Measurements from ENCODE around the gene RPS6KL1. TPM values are rescaled to one million over a fixed set of nuclear protein-coding genes. Genes with fewer than 3 reads are reported as not detected.

Gene RPS6KL1
- total RNA-seq, 8 experiments from 2014 or later: 1.6 to 45.1 (median 29.0) TPM

GRCh38 chr14:74904635-74905503 lies 18.2 kb downstream of the RPS6KL1 start:
- Histone ChIP-seq H3K4me1 (replicated peaks in 1 of 2) (no peaks in the 10 kb centered on the region), H3K27ac (no peak overlapping the region), H3K4me3 (no peak overlapping the region)
- in situ Hi-C loops (cut with MboI; ENCODE audit: low pct_unique_long_range_greater_than_20kb in 2 of 9, low sequenced_read_pairs in 9 of 9, unreplicated experiment in 9 of 9): loop anchor here in 3 of 9 experiments (25.0 kb wide), 1 partner anchor 182 kb away; no protein-coding TSS in a partner anchor
- WGBS, 10 experiments: 67 to 100% (median 85%) methylated on average over 1 to 4 of the region's 6 CpGs; no CpG with 5 or more reads in 3 of the 10 experiments
- ATAC-seq (replicated peaks in 6 of 8): peak in 1 of 8 experiments; percentile 4

GRCh38 chr14:74902941-74903705 lies 19.9 kb downstream of the RPS6KL1 start:
- no peak overlapping the region for H3K27ac ChIP-seq
- WGBS, 10 experiments: 14 to 90% (median 50%) methylated on average over 1 to 2 of the region's 10 CpGs; no CpG with 5 or more reads in 6 of the 10 experiments
- no peak for ATAC-seq (replicated peaks in 6 of 8)
- in situ Hi-C loops (cut with MboI; ENCODE audit: low pct_unique_long_range_greater_than_20kb in 2 of 9, low sequenced_read_pairs in 9 of 9, unreplicated experiment in 9 of 9): loop anchor here in 3 of 9 experiments (25.0 kb wide), 1 partner anchor 184 kb away; no protein-coding TSS in a partner anchor
- no peaks in the 10 kb centered on the region for H3K4me1 ChIP-seq (replicated peaks in 1 of 2)
- H3K4me3 ChIP-seq: no peak overlapping the region

- no peak for ATAC-seq (replicated peaks in 6 of 8)
- in situ Hi-C loops (cut with MboI; ENCODE audit: low pct_unique_long_range_greater_than_20kb in 2 of 9, low sequenced_read_pairs in 9 of 9, unreplicated experiment in 9 of 9): loop anchor here in 1 of 9 experiments (25.0 kb wide), 1 partner anchor 214 kb away; no protein-coding TSS in a partner anchor
- no peak overlapping the region for H3K4me3 ChIP-seq
- no peaks in the 10 kb centered on the region for H3K4me1 ChIP-seq (replicated peaks in 1 of 2)
- H3K27ac ChIP-seq: no peak overlapping the region
- 78 to 100% (median 92%) methylated on average over 1 to 5 of the region's 5 CpGs; no CpG with 5 or more reads in 4 of the 10 experiments for WGBS, 10 experiments
These were observed 24.4 kb downstream of the RPS6KL1 start for GRCh38 chr14:74898694-74899093.

GRCh38 chr14:74898083-74898482 lies 25.0 kb downstream of the RPS6KL1 start:
- no peaks in the 10 kb centered on the region for H3K4me1 ChIP-seq (replicated peaks in 1 of 2)
- ATAC-seq (replicated peaks in 6 of 8): no peak
- no peak overlapping the region for H3K4me3 ChIP-seq
- H3K27ac ChIP-seq: no peak overlapping the region
- in situ Hi-C loops (cut with MboI; ENCODE audit: low pct_unique_long_range_greater_than_20kb in 2 of 9, low sequenced_read_pairs in 9 of 9, unreplicated experiment in 9 of 9): loop anchor here in 1 of 9 experiments (25.0 kb wide), 1 partner anchor 214 kb away; no protein-coding TSS in a partner anchor
- WGBS, 10 experiments: 80 to 100% (median 100%) methylated on average over 1 to 2 of the region's 2 CpGs; no CpG with 5 or more reads in 3 of the 10 experiments

- ATAC-seq (replicated peaks in 6 of 8): no peak
- in situ Hi-C loops (cut with MboI; ENCODE audit: low pct_unique_long_range_greater_than_20kb in 2 of 9, low sequenced_read_pairs in 9 of 9, unreplicated experiment in 9 of 9): loop anchor here in 1 of 9 experiments (25.0 kb wide), 1 partner anchor 215 kb away; no protein-coding TSS in a partner anchor
These were observed 25.4 kb downstream of the RPS6KL1 start for GRCh38 chr14:74897642-74898041.

GRCh38 chr14:74896400-74896799 lies 26.7 kb downstream of the RPS6KL1 start:
- Histone ChIP-seq H3K4me3 (no peak overlapping the region), H3K4me1 (replicated peaks in 1 of 2) (no peaks in the 10 kb centered on the region), H3K27ac (no peak overlapping the region)
- WGBS, 10 experiments: 64 to 100% (median 96%) methylated on average over 1 to 3 of the region's 3 CpGs
- no peak for ATAC-seq (replicated peaks in 6 of 8)
- in situ Hi-C loops (cut with MboI; ENCODE audit: low pct_unique_long_range_greater_than_20kb in 2 of 9, low sequenced_read_pairs in 9 of 9, unreplicated experiment in 9 of 9): loop anchor here in 1 of 9 experiments (25.0 kb wide), 1 partner anchor 216 kb away; no protein-coding TSS in a partner anchor

More at GRCh38 chr14:74897642-74898041, 25.4 kb downstream of the RPS6KL1 start:
- WGBS, 10 experiments: 52 to 100% (median 97%) methylated on average over 1 to 4 of the region's 4 CpGs; no CpG with 5 or more reads in 2 of the 10 experiments
- no peaks in the 10 kb centered on the region for H3K4me1 ChIP-seq (replicated peaks in 1 of 2)
- H3K27ac ChIP-seq: no peak overlapping the region
- no peak overlapping the region for H3K4me3 ChIP-seq

- Histone ChIP-seq H3K27ac (no peak overlapping the region), H3K4me3 (no peak overlapping the region), H3K4me1 (replicated peaks in 1 of 2) (no peaks in the 10 kb centered on the region)
- in situ Hi-C loops (cut with MboI; ENCODE audit: low pct_unique_long_range_greater_than_20kb in 2 of 9, low sequenced_read_pairs in 9 of 9, unreplicated experiment in 9 of 9): loop anchor here in 1 of 9 experiments (25.0 kb wide), 1 partner anchor 219 kb away; no protein-coding TSS in a partner anchor
- peak in 1 of 8 experiments; percentile 29 for ATAC-seq (replicated peaks in 6 of 8)
- 80 to 100% (median 83%) methylated on average over 1 to 4 of the region's 4 CpGs; no CpG with 5 or more reads in 3 of the 10 experiments for WGBS, 10 experiments
These were observed 29.4 kb downstream of the RPS6KL1 start for GRCh38 chr14:74893614-74894091.

GRCh38 chr14:74892745-74893144 lies 30.3 kb downstream of the RPS6KL1 start:
- WGBS, 10 experiments: 72 to 100% (median 92%) methylated on average over 1 to 5 of the region's 5 CpGs; no CpG with 5 or more reads in 1 of the 10 experiments
- Histone ChIP-seq H3K4me3 (no peak overlapping the region), H3K27ac (no peak overlapping the region), H3K4me1 (replicated peaks in 1 of 2) (no peaks in the 10 kb centered on the region)
- no peak for ATAC-seq (replicated peaks in 6 of 8)
- in situ Hi-C loops (cut with MboI; ENCODE audit: low pct_unique_long_range_greater_than_20kb in 2 of 9, low sequenced_read_pairs in 9 of 9, unreplicated experiment in 9 of 9): loop anchor here in 1 of 9 experiments (25.0 kb wide), 1 partner anchor 220 kb away; no protein-coding TSS in a partner anchor

- in situ Hi-C loops (cut with MboI; ENCODE audit: low pct_unique_long_range_greater_than_20kb in 2 of 9, low sequenced_read_pairs in 9 of 9, unreplicated experiment in 9 of 9): loop anchor here in 1 of 9 experiments (25.0 kb wide), 1 partner anchor 220 kb away; no protein-coding TSS in a partner anchor
- Histone ChIP-seq H3K27ac (no peak overlapping the region), H3K4me1 (replicated peaks in 1 of 2) (no peaks in the 10 kb centered on the region), H3K4me3 (no peak overlapping the region)
- no peak for ATAC-seq (replicated peaks in 6 of 8)
- 43 to 100% (median 83%) methylated on average over 1 to 6 of the region's 6 CpGs; no CpG with 5 or more reads in 1 of the 10 experiments for WGBS, 10 experiments
These were observed 31.2 kb downstream of the RPS6KL1 start for GRCh38 chr14:74891870-74892269.

GRCh38 chr14:74890262-74890661 lies 32.8 kb downstream of the RPS6KL1 start:
- Histone ChIP-seq H3K4me1 (replicated peaks in 1 of 2) (no peaks in the 10 kb centered on the region), H3K4me3 (no peak overlapping the region), H3K27ac (no peak overlapping the region)
- no peak for ATAC-seq (replicated peaks in 6 of 8)
- 80 to 100% (median 100%) methylated on average over 1 to 4 of the region's 6 CpGs; no CpG with 5 or more reads in 3 of the 10 experiments for WGBS, 10 experiments
- in situ Hi-C loops (cut with MboI; ENCODE audit: low pct_unique_long_range_greater_than_20kb in 2 of 9, low sequenced_read_pairs in 9 of 9, unreplicated experiment in 9 of 9): loop anchor here in 1 of 9 experiments (25.0 kb wide), 1 partner anchor 222 kb away; no protein-coding TSS in a partner anchor

- Histone ChIP-seq H3K27ac (no peak overlapping the region), H3K4me1 (replicated peaks in 1 of 2) (peaks cover 3 to 8% of the 10 kb centered on the region in 2 donors), H3K4me3 (no peak overlapping the region)
- ATAC-seq (replicated peaks in 6 of 8): peak in 1 of 8 experiments; percentile 16
- WGBS, 10 experiments: 34 to 100% (median 90%) methylated on average over 2 to 11 of the region's 12 CpGs
- in situ Hi-C loops (cut with MboI; ENCODE audit: low pct_unique_long_range_greater_than_20kb in 2 of 9, low sequenced_read_pairs in 9 of 9, unreplicated experiment in 9 of 9): loop anchor here in 1 of 9 experiments (25.0 kb wide), 1 partner anchor 224 kb away; no protein-coding TSS in a partner anchor
These were observed 34.6 kb downstream of the RPS6KL1 start for GRCh38 chr14:74888164-74889158.
